ENCODE results near the gene MCTP2.

Gene MCTP2

GRCh38 chr15:94263341-94264273 lies 32.2 kb downstream of the MCTP2 start:
- no peak for DNase-seq (ENCODE audit: low read depth)

- DNase-seq (ENCODE audit: low read depth): no peak
Measured at GRCh38 chr15:94265009-94265408, 33.6 kb downstream of the MCTP2 start.

GRCh38 chr15:94265982-94266381 lies 34.6 kb downstream of the MCTP2 start:
- no peak for DNase-seq (ENCODE audit: low read depth)

- DNase-seq (ENCODE audit: low read depth): no peak
Measured at GRCh38 chr15:94266789-94267188, 35.4 kb downstream of the MCTP2 start.

- no peak for DNase-seq (ENCODE audit: low read depth)
Measured at GRCh38 chr15:94269954-94270353, 38.6 kb downstream of the MCTP2 start.

DNA sequence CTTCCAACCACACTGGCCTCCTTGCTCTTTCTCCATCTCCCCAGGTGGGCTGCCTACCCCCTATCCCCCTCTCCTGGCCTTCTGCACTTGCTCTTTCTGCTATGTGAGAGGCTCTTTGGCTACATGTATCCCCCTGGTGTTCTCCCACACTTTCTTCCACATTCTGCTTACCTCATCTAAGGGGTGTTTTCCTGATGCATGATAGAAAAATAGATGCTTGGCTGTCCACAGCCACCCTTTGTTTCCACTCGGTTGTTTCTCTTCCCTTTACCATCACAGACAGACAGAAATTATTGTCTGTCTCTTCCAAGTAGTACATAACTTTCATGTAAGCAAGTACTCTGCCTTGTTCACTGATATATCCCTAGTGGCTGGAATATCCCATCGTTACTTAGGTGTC lies 39.2 kb downstream of the MCTP2 start:
- no peak for DNase-seq (ENCODE audit: low read depth)

DNA sequence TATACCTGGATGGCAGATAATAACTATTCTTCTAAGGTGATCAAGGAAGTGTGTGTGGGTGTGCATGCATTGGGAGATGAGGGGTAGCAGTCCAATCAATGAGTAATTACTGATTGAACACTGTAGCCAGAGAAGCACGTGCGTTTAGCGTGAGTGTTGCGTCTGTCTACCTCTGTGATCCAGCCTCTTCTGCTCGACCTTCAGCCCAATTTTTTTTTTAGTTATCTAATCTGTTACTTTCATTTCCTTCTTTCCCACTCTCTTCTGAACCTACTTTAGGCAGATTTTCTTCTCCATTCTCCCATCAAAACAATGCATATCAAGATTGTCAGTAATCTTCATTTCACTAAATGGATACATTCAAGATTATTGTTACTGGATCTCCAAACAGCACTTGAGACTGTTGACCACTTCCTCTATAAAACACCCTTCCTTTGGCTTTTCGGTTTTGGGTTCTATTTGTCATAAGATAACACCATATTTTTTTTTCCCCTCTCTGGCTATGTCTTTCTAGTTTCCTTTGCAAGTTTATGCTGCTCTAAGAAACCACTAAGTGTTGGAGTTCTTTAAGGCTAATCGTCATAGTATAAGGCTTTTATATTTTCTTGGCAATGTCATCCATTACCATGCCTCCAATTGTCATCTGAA lies 41.0 kb downstream of the MCTP2 start:
- no peak for DNase-seq (ENCODE audit: low read depth)

GRCh38 chr15:94273826-94274225 lies 42.5 kb downstream of the MCTP2 start:
- no peak for DNase-seq (ENCODE audit: low read depth)

DNA sequence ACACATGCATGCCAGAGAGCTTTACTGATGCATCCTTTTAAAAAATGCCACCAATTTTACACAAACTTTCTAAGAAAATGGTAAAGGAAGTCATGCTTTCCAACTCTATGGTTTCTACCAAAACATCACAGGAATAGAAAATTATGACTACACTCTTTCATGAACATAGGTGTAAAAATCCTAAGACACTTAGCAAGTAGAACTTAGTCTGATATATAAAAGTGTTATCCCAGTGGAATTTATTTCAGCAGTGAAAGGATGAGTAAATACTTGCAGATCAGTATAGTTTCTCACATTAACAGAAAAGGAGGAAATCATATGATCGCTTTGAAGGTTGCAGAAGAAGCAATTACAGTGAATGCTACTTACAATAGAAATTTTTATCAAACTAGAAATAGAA lies 43.4 kb downstream of the MCTP2 start:
- no peak for DNase-seq (ENCODE audit: low read depth)

- DNase-seq (ENCODE audit: low read depth): no peak
Measured at GRCh38 chr15:94277485-94277884, 46.1 kb downstream of the MCTP2 start.

- DNase-seq (ENCODE audit: low read depth): no peak
Measured at GRCh38 chr15:94279736-94280135, 48.4 kb downstream of the MCTP2 start.

- no peak for DNase-seq (ENCODE audit: low read depth)
Measured at GRCh38 chr15:94280301-94280700, 48.9 kb downstream of the MCTP2 start.

GRCh38 chr15:94282269-94283250 lies 51.2 kb downstream of the MCTP2 start:
- DNase-seq (ENCODE audit: low read depth): no peak

DNA sequence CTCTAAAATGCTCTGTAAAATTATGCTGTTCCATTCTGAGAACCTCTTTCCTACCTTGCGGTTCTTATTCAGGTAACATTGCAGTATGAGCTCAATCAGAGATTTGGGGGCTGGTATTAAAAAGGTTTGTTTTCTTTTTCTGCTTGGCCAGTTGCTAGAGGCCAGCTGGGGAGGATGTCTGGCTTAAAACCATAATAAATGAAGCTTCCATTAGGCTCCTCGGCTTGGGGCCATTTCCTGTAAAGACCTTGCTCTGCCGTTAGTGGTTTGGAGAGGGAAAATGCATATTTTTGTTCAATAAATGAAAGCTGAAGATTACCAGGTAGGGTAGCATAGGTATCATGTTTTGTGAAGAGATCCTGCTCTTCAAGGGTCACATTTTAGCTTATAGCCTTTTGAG lies 55.2 kb downstream of the MCTP2 start:
- DNase-seq (ENCODE audit: low read depth): no peak

DNA sequence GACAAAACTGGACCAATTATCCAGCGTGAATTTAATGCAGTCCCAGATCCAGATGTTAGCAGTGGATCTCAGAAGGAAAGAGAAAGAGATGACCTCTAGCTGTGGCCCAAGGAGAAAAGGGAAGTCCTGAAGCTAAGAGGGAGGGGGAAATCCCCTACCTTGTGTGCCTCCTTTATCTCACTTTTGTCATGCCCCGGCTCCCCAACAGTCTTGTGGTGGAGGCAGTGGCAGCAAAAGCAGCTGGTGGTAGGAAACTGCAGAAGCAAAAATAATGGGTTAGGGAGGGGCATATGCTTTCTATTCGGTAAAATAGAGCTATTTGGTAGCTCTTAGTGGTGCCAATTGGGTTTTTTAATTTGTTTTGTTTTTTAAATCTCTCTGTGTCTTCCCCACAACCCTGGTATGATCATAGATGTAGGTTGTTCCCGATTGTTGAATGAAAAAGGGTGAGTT lies 56.5 kb downstream of the MCTP2 start:
- no peak for DNase-seq (ENCODE audit: low read depth)

DNA sequence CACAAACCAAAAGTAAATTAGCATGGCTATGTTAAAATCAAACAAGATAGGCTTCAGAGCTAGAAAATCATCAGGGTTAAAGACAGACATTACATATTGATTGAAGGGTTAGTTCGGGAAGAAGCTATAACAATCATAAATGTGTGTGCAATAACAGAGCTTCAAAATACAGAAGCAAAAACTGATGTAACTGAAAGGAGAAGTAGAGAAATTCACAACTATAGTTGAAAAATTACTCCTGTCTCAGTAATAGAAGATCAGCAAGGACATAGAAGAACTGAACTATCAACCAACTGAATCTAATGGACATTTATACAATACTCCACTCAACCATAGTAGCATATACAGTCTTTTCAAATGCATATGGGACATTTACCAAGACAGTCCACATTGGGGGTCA lies 59.4 kb downstream of the MCTP2 start:
- DNase-seq (ENCODE audit: low read depth): no peak

DNA sequence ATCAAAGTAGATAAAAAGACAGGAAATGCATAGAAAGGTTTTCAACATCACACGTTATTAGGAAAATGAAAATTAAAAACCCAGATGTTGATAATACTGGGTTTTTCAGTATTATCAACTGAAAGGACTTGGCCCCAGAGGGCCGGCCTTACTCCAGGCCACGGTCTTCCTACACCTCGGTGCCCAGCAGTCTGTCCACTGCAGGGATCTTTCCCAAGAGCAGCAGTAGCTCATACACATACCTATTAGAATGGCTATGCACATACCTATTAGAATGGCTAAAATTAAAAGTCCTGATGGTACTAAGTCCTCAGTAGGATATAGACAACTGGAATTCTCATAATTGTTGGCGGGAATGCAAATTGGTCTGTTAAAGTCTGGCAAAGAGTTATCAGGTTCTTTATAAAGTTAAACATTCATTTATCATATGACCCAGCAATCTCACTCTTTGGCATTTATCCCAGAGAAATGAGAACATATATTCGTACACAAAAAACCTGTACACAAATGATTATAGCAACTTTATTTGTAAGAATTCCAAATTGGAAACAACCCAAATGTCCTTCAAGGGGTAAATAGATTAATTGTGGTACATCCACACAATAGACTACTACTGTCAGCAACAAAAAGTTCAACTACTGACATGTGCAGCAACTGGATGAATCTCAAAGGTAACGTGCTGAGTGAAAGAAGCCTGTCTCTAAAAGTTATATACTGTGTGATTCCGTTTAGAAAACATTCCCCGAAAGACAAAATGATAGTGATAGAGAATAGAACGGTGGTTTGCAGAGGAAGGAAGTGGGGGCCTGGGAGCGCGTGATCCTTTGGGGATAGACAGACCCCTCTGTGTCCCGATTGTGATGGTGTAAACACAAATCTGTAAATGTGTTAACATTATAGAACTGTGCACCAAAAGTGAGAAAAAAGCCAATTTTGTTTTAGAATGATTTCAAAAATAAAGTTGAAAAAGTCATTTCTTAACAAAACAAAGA lies 62.3 kb downstream of the MCTP2 start:
- no peak for DNase-seq (ENCODE audit: low read depth)

GRCh38 chr15:94294556-94294955 lies 63.2 kb downstream of the MCTP2 start:
- DNase-seq (ENCODE audit: low read depth): no peak

DNA sequence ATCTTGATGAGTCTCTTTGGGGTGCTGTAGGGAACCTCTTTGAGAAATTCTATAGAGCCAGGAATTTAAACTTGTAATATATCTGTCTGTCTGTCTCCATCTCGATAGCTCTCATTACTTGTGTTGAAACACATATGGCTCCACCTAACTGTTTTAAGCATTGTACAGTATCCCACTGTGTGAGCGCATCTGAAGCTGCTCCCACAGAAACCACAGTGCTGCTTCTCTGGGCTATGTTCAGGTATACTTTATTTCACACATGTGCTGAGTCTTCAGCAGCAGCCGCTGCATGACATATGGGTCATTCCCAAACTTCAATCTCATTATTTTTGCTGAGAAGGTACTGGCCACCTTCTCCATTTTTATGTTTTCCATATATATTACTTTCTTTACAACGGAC lies 63.9 kb downstream of the MCTP2 start:
- no peak for DNase-seq (ENCODE audit: low read depth)

DNA sequence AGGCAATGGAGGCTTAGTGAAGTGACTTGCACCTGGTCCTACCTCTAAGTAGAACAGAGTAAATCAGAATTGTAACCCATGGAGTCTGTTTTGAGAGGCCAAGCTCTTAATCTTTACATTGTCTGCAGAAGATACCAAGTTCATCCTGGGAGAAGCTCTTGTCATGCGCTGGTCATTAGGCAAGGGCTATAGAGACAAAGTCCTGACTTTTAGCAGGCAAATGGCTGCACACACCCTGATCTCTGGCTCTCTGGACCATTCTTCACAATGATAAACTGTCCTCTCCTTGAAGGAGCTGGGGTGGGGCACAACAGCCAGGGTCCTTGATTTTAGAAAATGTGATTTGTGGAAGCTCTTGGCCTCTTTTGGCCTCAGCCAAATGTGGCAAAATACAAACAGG lies 65.4 kb downstream of the MCTP2 start:
- DNase-seq (ENCODE audit: low read depth): no peak

DNA sequence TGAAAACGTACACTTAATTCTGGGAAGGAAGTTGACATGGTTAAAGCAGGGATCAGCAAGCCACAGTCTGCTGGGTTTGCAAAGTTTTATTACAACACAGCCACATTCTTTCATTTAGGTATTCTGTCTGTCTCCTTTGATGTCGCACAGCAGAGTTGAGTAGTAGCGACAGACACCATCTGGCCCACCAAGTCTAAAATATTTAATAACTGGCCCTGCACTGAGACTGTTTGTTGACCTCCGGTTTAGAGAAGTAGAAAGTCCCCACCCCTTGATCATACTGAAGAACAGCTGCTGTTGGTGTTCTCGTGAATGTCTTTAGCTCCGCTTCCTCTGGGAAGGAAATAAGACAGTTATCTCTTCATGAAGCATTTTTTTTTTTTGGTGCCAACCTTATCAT lies 66.2 kb downstream of the MCTP2 start:
- DNase-seq (ENCODE audit: low read depth): no peak
